HL-60 (cell line): ENCODE results near the gene CLSTN2.

Source experiments
- GABPA ChIP-seq: IDR thresholded peaks from 2 replicates; pipeline ENCODE4 v1.6.1; 2012; ENCODE audit warnings: low read depth
- POLR2AphosphoS5 ChIP-seq: IDR thresholded peaks from 2 replicates; pipeline ENCODE4 v1.6.1; 2012; ENCODE audit warnings: low read depth
- TF ChIP-seq, protein P1 (sequence below): IDR thresholded peaks from one replicate; pipeline ENCODE4 v1.5.1; 2011; ENCODE audit warnings: low read length, control low read depth, inconsistent platforms; ENCODE audit not compliant: insufficient read depth
- TF ChIP-seq, protein P2 (sequence below): IDR thresholded peaks from 2 replicates; pipeline ENCODE4 v1.6.1; 2012; ENCODE audit warnings: low read depth; ENCODE audit not compliant: insufficient replicate concordance

- TF ChIP-seq, protein P1, sequence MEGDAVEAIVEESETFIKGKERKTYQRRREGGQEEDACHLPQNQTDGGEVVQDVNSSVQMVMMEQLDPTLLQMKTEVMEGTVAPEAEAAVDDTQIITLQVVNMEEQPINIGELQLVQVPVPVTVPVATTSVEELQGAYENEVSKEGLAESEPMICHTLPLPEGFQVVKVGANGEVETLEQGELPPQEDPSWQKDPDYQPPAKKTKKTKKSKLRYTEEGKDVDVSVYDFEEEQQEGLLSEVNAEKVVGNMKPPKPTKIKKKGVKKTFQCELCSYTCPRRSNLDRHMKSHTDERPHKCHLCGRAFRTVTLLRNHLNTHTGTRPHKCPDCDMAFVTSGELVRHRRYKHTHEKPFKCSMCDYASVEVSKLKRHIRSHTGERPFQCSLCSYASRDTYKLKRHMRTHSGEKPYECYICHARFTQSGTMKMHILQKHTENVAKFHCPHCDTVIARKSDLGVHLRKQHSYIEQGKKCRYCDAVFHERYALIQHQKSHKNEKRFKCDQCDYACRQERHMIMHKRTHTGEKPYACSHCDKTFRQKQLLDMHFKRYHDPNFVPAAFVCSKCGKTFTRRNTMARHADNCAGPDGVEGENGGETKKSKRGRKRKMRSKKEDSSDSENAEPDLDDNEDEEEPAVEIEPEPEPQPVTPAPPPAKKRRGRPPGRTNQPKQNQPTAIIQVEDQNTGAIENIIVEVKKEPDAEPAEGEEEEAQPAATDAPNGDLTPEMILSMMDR, result no peak
- TF ChIP-seq, protein P2, sequence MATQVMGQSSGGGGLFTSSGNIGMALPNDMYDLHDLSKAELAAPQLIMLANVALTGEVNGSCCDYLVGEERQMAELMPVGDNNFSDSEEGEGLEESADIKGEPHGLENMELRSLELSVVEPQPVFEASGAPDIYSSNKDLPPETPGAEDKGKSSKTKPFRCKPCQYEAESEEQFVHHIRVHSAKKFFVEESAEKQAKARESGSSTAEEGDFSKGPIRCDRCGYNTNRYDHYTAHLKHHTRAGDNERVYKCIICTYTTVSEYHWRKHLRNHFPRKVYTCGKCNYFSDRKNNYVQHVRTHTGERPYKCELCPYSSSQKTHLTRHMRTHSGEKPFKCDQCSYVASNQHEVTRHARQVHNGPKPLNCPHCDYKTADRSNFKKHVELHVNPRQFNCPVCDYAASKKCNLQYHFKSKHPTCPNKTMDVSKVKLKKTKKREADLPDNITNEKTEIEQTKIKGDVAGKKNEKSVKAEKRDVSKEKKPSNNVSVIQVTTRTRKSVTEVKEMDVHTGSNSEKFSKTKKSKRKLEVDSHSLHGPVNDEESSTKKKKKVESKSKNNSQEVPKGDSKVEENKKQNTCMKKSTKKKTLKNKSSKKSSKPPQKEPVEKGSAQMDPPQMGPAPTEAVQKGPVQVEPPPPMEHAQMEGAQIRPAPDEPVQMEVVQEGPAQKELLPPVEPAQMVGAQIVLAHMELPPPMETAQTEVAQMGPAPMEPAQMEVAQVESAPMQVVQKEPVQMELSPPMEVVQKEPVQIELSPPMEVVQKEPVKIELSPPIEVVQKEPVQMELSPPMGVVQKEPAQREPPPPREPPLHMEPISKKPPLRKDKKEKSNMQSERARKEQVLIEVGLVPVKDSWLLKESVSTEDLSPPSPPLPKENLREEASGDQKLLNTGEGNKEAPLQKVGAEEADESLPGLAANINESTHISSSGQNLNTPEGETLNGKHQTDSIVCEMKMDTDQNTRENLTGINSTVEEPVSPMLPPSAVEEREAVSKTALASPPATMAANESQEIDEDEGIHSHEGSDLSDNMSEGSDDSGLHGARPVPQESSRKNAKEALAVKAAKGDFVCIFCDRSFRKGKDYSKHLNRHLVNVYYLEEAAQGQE, result no peak
- no peak for TF ChIP-seq GABPA
- no peak for TF ChIP-seq POLR2AphosphoS5
Measured at GRCh38 chr3:140178482-140178881, 243.5 kb downstream of the CLSTN2 start.
